ENCODE measurements around the gene UNC5A. TPM values are rescaled to one million over a fixed set of nuclear protein-coding genes. Genes with fewer than 3 reads are reported as not detected.

Gene UNC5A
- total RNA-seq, 2 experiments from 2014 or later = not detected

- Histone ChIP-seq H3K4me3 (ENCODE audit: low read length) (no peak overlapping the region), H3K27ac (ENCODE audit: low read depth in 1 of 2, low read length in 2 of 2) (no peak overlapping the region), H3K4me1 (ENCODE audit: insufficient read depth, low read length) (no peaks in the 10 kb centered on the region), H3K9me3 (ENCODE audit: control insufficient read depth in 1 of 2, insufficient read depth in 1 of 2, low read length in 2 of 2) (peaks cover 0 to 11% of the 10 kb centered on the region in 2 experiments), H3K36me3 (ENCODE audit: insufficient read depth, low read length) (no peaks in the 10 kb centered on the region), H3K27me3 (ENCODE audit: control insufficient read depth in 1 of 2, insufficient read depth in 2 of 2, low read length in 2 of 2) (peaks cover 18% of the 10 kb centered on the region in 2 experiments)
- intact Hi-C loops (cut with DNase I, micrococcal nuclease) = no loop called here
- TF ChIP-seq CTCF (IDR thresholded peaks at IDR 0.05) = no peak
- Mint-ChIP-seq H3K27ac (no peak overlapping the region), H3K4me3 (no peak overlapping the region), H3K36me3 (ENCODE audit: low read depth) (no peaks in the 10 kb centered on the region), H3K9me3 (no peaks in the 10 kb centered on the region), H3K4me1 (ENCODE audit: low read depth) (no peaks in the 10 kb centered on the region), H3K27me3 (peaks cover 52% of the 10 kb centered on the region)
- ChIA-PET CTCF (no interaction called here), POLR2A (no interaction called here)
- ATAC-seq (ENCODE audit: poor library complexity) (no peak), DNase-seq (no peak)
Measured at GRCh38 chr5:176796411-176796810, 13.9 kb upstream of the UNC5A start.

GRCh38 chr5:176796970-176797369 is 13.4 kb upstream of the UNC5A start:
- Histone ChIP-seq H3K27me3 (ENCODE audit: control insufficient read depth in 1 of 2, insufficient read depth in 2 of 2, low read length in 2 of 2) (peaks cover 18% of the 10 kb centered on the region in 2 experiments), H3K4me3 (ENCODE audit: low read length) (no peak overlapping the region)
- TF ChIP-seq CTCF (IDR thresholded peaks at IDR 0.05) = no peak

GRCh38 chr5:176797456-176798050 is 12.8 kb upstream of the UNC5A start:
- no peak overlapping the region for H3K4me3 ChIP-seq (ENCODE audit: low read length)
- ATAC-seq (ENCODE audit: poor library complexity) (no peak), DNase-seq (no peak)
- no peaks in the 10 kb centered on the region for H3K4me1 ChIP-seq (ENCODE audit: insufficient read depth, low read length)
- no peak overlapping the region for H3K27ac ChIP-seq (ENCODE audit: low read depth in 1 of 2, low read length in 2 of 2)
- intact Hi-C loops (cut with DNase I, micrococcal nuclease) = no loop called here
- no peak overlapping the region for H3K27ac Mint-ChIP-seq
- H3K9me3 ChIP-seq (ENCODE audit: control insufficient read depth in 1 of 2, insufficient read depth in 1 of 2, low read length in 2 of 2) = peaks cover 0 to 7% of the 10 kb centered on the region in 2 experiments
- H3K27me3 Mint-ChIP-seq = peaks cover 49% of the 10 kb centered on the region
- no peak overlapping the region for H3K4me3 Mint-ChIP-seq
- H3K4me1 Mint-ChIP-seq (ENCODE audit: low read depth) = no peaks in the 10 kb centered on the region
- CTCF ChIA-PET = no interaction called here
- H3K9me3 Mint-ChIP-seq = no peaks in the 10 kb centered on the region
- no peaks in the 10 kb centered on the region for H3K36me3 Mint-ChIP-seq (ENCODE audit: low read depth)
- POLR2A ChIA-PET = no interaction called here
- TF ChIP-seq CTCF (IDR thresholded peaks at IDR 0.05) = no peak
- no peaks in the 10 kb centered on the region for H3K36me3 ChIP-seq (ENCODE audit: insufficient read depth, low read length)
- peaks cover 18% of the 10 kb centered on the region in 2 experiments for H3K27me3 ChIP-seq (ENCODE audit: control insufficient read depth in 1 of 2, insufficient read depth in 2 of 2, low read length in 2 of 2)

More at GRCh38 chr5:176796970-176797369, 13.4 kb upstream of the UNC5A start:
- Mint-ChIP-seq H3K27ac (no peak overlapping the region), H3K4me1 (ENCODE audit: low read depth) (no peaks in the 10 kb centered on the region), H3K9me3 (no peaks in the 10 kb centered on the region), H3K27me3 (peaks cover 49% of the 10 kb centered on the region), H3K4me3 (no peak overlapping the region), H3K36me3 (ENCODE audit: low read depth) (no peaks in the 10 kb centered on the region)
- no peak for ATAC-seq (ENCODE audit: poor library complexity)
- intact Hi-C loops (cut with DNase I, micrococcal nuclease) = no loop called here
- CTCF ChIA-PET = no interaction called here
- Histone ChIP-seq H3K4me1 (ENCODE audit: insufficient read depth, low read length) (no peaks in the 10 kb centered on the region), H3K9me3 (ENCODE audit: control insufficient read depth in 1 of 2, insufficient read depth in 1 of 2, low read length in 2 of 2) (peaks cover 0 to 11% of the 10 kb centered on the region in 2 experiments), H3K27ac (ENCODE audit: low read depth in 1 of 2, low read length in 2 of 2) (no peak overlapping the region), H3K36me3 (ENCODE audit: insufficient read depth, low read length) (no peaks in the 10 kb centered on the region)
- DNase-seq = no peak
- POLR2A ChIA-PET = no interaction called here

Measured in CD4-positive, alpha-beta T cell (primary cell).